Esophagus mucosa (tissue), 1 donor: Measurements from ENCODE around the gene ARHGEF7. TPM values are rescaled to one million over a fixed set of nuclear protein-coding genes. Genes with fewer than 3 reads are reported as not detected.

Source experiments
- ATAC-seq: fragments of 200-7000 bp; cut with Tn5 transposase; one replicate; pipeline ENCODE4 v1.9.1; 2020
- total RNA-seq: library from RNA; stranded (reverse); gene quantifications from one replicate; pipeline ENCODE4 v1.2.4, GENCODE V29; 2023
- donor health status: DM: yes; HTN: yes; CAD: no.

The ARHGEF7 gene
- total RNA-seq, 1 donor from 2014 or later: 25.6 TPM

DNA sequence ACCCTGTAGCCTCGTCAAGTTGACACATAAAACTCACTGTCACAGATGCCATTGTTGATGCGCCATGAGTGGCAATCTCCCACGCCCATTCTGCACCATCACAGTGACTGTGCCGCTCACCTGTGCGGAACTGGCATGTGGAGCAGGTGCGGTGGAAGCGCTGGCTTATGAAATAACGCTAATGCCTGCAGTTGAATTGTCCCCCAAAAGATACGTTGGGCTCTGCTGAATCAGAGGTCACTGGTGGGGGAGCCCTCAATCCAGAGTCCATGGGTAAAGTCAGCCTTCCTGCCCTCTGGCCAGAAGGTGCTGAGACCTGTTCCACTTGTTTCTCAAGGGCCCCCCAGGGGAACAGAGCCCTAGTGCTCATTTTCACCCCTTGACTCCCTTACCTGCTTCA is 2.9 kb upstream of the ARHGEF7 start:
- no peak for ATAC-seq

DNA sequence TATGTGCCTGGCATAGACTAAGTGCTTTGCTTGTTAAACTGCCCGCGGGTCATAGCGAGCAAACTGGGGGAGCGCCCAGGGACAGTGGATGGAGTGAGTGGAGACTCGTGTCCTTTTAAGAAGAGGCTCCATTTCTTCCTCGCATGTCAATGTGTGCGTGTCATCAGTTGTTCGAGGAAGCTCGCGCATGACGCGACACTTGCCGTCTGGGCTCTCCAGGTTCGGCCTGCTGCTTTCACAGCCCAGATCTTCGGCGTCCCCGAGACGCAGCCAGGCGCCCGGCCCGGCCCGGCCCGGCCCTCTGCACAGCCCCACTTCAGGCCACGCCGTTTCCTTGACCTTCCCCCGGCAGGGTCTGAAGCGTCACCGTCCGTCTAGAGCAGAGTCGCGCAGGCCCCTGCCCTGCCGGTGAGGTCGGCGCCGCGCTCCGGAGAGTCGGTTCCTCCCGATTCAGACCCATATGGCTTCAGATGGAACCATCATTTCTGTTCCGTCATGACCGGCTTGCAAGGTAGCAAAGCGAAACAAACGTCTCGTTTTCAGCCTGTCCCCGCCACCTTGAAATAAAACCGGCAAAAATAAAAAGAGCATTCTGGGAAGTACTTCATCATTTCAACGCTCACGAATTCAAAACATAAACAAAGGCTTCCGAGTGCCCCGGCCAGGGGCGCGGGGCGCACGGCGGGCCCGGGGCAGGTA is 599 bp upstream of the ARHGEF7 start:
- ATAC-seq: peak; percentile 57

DNA sequence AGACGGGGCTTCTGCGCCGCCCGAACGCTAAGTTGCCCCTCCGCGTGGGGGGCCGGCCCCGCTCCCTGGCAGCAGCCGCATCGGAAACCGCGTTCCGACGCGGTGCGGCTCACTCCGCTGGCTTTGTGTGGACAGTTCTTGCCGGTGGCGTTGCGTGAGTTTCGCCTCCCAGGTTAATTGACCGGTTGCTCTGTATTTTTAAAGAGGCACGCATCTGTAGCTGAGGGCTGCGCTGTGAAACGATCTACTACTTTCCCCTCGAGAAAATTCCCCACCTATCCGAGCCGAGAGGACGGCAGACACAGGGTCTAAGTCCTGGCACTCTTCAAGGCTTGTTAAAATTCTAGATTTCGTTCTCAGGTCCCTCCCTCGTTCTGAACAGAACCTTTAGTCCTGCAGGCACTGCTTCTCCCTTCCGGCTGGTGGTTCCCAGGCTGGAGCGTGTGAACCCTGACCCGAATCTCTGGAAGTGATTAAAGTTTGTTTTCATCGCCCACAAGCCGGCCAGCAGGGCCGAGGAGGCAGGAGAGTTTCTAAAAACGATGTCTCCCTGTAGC is 933 bp downstream of the ARHGEF7 start:
- no peak for ATAC-seq

DNA sequence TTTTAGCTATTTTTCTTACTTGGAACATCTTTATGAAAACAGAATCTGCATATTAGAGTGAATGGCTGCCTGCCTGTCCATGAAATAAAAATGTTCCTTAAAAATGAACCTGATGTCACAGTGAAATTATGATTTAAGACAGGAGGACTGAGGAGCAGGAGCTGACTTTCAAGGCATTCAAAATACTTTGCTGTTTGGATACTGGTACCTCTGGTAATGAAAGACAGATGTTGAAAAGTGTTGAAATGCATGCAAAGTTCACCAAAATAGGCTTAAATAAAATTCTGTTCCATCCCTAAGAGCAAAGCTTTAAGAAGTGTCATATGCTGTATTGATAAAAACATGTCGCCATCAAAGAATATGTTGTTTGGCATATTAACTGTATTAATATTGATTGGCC is 1.7 kb downstream of the ARHGEF7 start:
- no peak for ATAC-seq

DNA sequence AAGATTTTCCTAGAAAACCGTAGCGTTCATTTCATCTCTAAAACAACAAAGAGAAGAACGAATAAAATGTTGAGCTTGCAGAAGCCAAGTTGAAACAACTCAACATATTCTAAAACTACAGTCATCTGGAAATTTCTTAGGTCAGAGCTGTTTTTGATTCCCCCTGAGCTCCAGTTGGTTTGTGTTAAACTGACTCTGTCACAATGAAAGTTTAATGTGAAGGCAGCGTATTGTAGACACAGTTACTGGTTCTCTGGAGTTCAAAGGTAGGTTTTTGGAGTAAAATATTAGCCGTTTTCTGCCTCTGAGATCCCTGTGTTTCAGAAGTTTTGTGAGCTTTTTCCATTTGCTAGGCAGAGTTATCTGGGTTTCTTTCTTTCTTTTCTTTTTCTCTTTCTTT is 2.2 kb downstream of the ARHGEF7 start:
- ATAC-seq: no peak

DNA sequence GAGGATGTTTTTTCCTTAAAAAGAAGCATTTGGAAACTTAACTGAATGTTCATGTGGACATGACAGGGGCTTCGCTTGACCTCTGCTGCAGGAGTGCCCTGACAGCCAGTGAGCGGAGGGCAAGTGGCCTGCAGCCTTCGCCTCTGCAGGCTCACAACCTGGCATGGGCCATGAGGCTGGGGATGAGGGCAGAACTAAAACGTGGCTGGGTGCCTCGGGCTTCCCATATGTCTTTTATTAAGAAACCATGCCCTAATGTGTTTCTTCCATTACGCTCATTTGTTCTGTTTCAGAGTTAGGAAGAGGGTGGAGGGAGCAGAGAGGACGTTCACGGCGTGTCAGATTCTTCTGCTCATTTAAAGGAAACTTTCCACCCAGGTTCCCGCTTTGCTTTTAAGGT is 2.9 kb downstream of the ARHGEF7 start:
- ATAC-seq: no peak

DNA sequence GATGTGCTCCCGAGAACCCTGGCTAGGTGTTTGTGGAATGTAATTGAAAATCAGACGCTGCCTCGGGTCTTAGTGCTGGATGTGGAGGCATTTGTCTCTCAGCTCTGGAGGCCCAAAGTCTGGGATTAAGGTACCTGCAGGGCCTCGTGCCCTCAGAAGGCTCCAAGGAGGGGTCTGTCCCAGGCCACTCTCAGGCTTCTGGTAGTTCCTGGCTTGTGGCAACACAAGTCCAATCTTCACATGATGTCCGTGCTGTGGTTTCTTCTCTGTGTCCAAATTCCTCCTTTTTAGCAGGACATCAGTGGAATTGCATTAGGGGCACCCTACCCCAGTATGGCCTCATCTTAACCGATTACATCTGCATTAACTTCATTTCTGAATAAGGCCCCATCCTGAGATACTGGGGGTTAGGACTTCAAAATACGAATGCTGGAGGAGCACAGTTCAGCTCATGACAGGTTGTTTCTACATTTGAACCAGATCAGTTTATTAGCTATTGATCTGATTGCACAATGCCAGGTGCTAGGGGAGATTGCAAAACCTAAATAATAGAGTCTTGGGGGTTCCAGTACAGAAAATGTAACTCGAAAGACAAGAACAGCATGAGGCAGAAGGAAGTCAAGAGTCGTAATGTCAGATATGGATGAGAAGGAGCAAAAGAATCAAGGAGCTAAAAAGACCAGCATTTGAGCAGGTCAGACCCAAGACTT is 3.9 kb downstream of the ARHGEF7 start:
- ATAC-seq: no peak

DNA sequence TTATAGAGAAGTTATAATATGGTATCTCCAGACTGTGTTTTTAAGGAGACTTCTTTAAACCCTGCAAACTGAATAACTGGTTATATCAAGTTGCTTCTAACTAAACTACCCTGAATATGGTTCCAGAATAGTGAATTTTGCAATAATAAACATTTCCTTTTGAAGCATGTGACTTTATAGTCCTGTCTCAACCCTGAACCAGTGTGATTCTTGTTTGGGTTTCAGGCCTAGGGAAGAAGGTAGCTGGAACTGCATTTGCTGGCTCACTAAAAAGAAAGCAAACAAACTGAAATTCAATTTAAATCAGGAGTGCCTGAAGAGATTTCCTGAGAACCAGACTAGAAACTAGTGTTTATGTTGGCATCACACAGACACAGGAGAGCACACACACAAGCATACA is 4.9 kb downstream of the ARHGEF7 start:
- no peak for ATAC-seq

DNA sequence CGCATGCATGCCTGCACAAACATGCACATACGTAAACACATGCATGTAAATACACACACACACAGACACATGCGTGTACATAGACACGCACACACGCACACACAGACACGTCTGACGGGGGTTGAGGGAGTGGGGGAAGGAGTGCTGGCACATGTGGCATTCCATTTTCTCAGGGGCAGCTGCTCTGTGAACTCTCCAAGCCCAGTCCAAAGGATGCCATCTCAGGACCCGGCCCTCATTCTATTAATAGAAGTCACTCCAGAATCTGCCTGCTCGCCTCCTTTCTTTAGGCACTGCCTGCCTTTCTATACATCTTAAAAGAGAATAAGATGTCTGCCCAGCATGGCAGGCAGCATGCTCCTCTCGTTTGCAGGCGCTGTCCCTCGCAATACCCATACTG is 5.3 kb downstream of the ARHGEF7 start:
- ATAC-seq: no peak

DNA sequence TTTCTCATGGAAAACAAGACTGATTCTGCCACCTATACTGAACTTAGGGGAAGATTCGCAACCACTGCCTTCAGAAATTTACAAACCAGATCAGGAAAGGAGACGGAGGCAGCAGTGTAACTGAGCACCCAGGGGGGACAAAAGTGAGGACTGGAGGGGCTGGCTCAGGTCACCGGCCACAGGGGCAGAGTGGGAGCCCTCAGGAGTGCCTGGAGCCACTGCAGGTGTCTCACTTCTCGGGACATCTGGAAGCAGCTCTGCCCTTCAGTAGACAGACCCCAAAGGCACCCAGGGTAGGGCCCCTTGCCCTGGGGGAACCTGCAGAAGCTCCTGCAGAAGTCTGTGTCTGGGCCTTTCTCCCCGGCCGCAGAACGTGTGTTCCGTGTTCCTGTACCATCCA is 5.8 kb downstream of the ARHGEF7 start:
- ATAC-seq: no peak

DNA sequence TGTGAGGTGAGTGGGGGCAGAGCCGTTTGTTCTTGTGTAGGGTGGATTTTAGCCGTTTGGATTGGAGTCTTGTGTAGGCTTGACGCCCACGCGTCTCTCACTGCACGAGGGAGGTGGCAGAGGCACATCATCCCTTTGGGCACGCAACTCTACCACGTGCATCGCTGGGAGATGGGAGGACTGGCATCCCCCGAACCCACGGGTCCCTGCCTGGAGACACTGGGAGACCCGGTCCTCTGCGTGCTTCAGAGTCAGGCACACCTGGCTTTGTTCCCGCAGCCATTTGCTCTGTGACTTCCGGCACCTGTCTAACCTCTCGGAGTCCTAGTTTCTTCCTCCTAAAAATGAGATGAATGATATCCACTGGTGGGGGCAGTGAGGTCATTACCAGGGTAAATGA is 6.4 kb downstream of the ARHGEF7 start:
- ATAC-seq: no peak

DNA sequence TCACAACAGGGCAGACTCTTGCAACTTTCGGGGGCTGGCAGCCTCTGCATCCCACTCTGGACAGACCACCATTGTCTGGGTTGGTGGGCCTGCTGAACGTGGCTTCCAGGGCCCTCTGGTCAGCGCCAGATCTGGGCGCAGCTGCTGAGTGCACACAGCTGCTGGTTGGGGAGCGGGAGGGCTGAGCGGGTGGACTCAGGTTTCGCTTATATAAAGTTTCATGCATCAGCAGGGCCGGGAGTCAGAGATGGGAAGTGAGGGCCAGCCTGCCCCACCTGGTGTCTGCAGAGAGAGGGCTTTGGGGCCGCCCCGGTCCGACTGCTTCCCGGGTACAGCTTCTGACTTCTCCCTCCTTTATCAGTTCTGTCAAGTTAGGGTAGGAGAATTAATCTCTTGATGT is 6.9 kb downstream of the ARHGEF7 start:
- ATAC-seq: no peak

DNA sequence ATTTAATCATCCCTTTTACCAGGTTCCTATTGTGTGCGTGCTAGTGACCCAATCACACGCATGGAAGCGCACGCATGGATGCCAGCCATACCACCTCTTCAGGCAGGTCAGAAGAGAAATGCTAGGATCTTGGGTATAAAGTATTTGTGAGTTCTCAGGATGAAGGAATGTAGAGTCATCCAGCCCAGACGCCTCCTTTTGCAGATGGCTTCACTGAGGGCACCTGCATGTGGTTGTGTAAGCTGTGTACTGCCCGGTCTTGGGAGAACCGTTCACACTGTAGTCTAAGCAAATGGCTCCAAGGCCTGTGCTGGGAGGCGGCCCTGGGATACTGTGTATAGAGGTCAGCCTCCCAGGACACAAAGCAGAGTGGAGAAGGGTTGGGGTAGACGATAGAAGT is 7.5 kb downstream of the ARHGEF7 start:
- ATAC-seq: no peak

DNA sequence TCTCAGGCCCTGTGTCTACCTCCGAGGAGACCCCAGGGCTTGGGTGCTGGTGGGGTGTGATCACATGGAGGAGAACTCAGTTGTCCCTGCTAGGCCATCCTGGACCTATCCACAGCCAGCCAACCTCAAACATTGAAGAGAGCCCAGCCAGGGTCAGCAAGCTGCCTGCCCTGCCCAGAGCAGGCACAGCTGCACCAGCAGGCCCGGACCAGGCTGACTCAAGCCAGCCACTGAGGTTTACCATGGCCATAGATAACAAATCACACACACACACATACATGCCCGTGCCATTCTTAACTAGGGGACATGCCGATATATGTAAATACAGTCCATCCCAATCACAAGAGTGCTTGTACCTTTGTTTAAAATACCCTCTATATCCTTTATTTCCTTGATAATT is 8.1 kb downstream of the ARHGEF7 start:
- ATAC-seq: no peak

DNA sequence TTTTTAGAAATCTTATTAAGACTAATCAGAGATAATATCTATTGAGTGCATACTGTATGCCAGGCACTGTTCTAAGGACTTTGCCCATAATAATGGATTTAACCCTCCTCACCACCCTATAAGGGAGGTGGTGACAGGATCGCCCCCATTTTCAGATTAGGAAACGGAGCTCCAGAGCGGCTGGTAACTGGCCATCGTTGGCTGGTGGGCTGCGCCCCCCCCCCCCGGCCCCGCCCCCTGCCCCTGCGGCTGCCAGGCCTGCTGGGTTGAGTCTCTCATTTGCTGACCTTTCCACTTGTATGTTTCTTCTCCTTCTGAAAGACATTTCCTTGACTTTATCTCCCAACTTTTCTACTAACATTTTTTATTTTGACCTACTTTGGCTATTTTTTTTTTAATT is 8.5 kb downstream of the ARHGEF7 start:
- no peak for ATAC-seq

DNA sequence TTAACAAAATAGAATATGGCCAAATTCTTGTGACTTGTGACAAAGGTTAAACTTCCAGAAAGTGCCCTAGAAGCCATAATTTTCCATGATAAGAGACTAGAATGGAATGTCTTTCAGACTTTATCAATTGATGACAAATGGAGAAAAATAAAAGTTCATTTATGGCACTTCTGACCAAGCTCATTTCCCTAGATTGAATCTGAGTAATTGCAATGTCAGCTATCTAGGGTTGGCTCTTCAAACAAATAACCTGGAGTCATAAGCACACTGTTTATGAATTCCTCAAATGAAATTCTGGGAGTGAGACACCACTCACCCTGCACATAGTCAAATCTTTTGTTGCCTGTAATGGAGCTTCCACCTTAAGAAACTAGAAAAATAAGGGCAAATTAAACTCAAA is 11.4 kb downstream of the ARHGEF7 start:
- no peak for ATAC-seq

DNA sequence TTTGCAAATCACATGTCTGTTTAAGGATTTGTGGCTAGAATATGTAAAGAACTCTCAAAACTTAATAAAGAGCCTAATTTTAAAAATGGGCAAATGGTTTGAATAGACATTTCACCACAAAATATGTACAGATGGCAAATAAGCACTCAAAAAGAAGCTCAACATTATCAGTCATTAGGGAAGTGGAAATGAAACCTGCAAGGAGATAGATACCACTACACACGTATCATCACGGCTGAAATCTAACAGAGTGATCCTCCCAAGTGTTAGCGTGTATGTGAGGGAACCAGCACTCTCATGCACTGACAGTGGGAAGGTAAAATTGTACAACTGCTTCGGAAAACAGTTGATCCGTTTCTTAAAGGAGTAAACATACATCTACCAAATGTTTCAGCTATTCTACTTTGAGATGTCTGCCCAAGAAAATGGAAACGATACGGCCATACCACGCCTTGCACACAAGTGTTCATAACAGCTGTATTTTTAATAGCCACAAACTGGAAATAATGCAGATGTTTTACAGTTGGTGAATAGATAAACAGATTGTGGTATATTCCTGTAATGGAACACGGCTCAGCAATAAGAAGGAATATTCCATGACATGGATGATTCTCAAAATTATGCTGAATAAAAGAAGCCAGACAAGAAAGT is 14.5 kb downstream of the ARHGEF7 start:
- ATAC-seq: no peak

DNA sequence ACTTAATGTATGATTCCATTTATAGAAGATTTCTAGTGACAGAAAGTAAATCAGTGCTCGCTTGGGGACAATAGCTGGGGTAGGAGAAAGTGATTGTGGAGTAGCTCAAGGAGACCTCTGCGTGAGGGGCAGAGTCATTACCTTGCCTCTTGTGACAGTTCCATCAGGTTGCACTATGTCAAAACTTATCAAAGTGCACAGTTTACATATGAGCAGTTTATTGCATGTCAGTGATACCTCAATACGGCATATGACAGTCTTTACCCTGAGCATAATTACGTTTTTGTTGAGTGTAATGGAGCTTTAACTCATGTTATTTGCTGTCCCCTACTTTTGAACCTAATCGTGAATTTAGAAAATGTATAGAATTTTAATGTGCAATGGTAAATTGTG is 15.0 kb downstream of the ARHGEF7 start:
- ATAC-seq: no peak

DNA sequence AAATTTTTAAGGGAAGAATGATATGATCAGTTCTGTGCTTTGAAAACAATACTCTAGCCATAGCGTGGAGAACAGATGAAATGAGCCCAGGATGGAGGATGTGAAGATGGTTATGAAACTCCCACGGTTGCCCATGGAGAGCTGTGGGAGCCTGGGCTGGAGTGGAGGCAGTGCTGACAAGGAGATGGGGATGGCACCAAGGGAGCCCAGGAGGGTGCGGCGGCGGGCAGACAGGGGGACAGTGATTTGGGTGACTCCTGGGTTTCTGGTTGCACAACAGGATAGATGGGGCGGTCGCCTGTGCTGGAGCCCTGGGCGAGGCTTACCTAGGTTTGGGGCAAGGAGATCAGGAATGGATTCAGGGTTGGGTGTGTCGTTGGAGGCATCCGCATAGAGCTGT is 15.9 kb downstream of the ARHGEF7 start:
- ATAC-seq: no peak

DNA sequence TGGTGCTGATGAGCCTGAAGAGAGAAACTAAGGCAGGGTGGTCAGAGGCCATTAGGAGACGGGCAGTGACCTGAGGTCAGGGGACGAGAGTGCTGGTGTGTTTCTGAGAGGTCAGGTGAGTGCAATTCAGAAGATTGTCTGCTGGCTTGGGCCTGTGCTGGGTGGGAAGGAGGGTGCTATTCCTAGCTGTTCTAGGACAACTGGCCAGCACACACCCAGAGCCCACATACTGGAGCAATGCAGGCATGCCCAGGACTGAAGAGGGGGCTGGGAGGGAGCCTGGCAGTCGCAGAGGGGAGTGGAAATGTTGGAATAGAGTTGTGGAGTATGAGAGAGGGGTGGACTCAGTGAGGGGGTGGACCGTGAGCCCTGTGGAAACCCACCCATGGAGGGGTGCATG is 16.5 kb downstream of the ARHGEF7 start:
- ATAC-seq: no peak

DNA sequence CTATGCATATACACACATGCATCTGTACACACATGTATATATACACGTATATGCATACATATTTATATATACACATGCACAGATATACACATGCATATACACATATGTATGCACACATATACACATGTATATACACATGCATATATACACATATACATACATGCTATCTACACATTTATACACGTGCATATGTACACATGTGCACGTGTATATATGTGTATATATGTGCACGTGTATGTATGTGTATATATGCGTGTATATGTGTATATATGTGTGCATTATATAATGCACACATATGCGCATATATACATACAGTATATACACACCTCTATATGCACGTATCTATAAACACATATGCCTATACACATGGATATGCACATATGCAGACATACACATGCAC is 17.8 kb downstream of the ARHGEF7 start:
- no peak for ATAC-seq

DNA sequence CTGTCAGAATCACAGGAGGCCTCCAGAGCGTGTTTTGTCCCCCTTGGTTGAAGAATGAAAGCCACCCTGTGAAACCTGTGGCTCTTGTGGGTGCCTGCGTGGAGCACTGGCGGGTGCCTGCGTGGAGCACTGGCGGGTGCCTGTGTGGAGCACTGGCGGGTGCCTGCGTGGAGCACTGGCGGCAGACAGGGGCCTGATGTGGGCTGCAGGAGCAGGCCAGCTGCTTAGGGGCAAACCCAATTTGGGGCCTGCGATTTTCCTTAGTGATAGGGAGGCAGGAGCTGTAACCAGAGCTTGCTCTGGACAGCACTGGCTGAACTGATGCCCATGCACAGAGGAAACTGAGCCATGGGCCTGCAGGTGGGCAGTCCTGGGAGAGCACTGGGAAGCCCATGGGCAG is 24.3 kb downstream of the ARHGEF7 start:
- no peak for ATAC-seq

DNA sequence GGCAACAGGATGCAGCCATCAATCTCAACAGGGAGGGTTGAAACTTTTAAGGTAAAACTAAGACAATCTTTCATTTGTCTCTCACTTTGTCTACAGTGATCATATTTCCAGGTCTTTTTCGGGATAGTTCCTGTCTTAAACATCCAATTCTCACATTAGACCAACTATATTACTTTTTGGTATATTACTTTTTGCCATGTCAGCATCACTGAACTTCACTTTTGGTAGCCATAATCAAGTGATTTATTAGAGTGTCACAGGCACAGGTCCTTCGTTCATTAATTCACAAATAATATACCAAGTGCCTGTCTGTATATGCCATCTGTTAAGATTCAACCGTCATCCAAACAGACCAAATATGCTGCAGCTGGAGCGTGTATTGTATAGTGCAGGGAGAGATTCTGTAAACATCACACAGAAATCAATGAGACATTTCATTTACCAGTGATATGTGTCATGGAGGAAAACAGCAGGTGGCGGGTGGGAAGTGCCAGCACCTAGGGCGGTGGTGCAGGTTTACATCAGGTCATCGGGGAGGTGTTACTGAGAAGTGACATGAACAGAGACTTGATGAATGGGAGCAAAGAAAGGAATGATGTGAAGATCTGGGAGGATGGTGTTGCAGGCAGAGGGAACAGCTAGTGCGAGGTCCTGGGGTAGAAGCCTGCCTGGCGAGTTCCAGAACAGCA is 24.9 kb downstream of the ARHGEF7 start:
- no peak for ATAC-seq
